ENCODE measurements around the gene BET1L.
A peak's percentile ranks its signal among the peaks of the same experiment; 100 is the strongest.
"Not testable (repeated sequence)": the region's sequence is repeated elsewhere in the genome, so short reads cannot be mapped to it uniquely, and the experiment has no call there.

Gene BET1L
- total RNA-seq, result 61.0 reads per million, percentile 72 among the genes with 10 or more reads in this experiment

GRCh38 chr11:207208-207862, at the start of gene BET1L, which contains the start of gene RIC8A:
Gene BET1L, minus strand, starts transcription at chr11:207399. Its CDS starts 78 bp downstream, at chr11:207321.
Gene RIC8A, plus strand, starts transcription at chr11:207708. Its CDS starts 1,147 bp downstream, at chr11:208855.
- DNase-seq, result peak; percentile 95

- no peak for DNase-seq
Observed at GRCh38 chr11:255816-256215, 48.6 kb upstream of the BET1L start.

GRCh38 chr11:255176-255575, 48.0 kb upstream of the BET1L start:
- no peak for DNase-seq

- DNase-seq, result no peak
Observed at GRCh38 chr11:253886-254270, 46.7 kb upstream of the BET1L start.

- DNase-seq, result no peak
Observed at GRCh38 chr11:253160-253885, 46.1 kb upstream of the BET1L start.

- no peak for DNase-seq
Observed at GRCh38 chr11:252666-253065, 45.5 kb upstream of the BET1L start.

GRCh38 chr11:251550-251949, 44.4 kb upstream of the BET1L start:
- DNase-seq, result no peak

- DNase-seq, result peak; percentile 78
Observed at GRCh38 chr11:250740-251299, 43.6 kb upstream of the BET1L start.

- no peak for DNase-seq
Observed at GRCh38 chr11:250274-250673, 43.1 kb upstream of the BET1L start.

- no peak for DNase-seq
Observed at GRCh38 chr11:249062-249461, 41.9 kb upstream of the BET1L start.

- no peak for DNase-seq
Observed at GRCh38 chr11:244376-244775, 37.2 kb upstream of the BET1L start.

GRCh38 chr11:241634-242033, 34.4 kb upstream of the BET1L start:
- no peak for DNase-seq

GRCh38 chr11:240315-240714, 33.1 kb upstream of the BET1L start:
- DNase-seq, result no peak

- DNase-seq, result not testable (repeated sequence)
Observed at GRCh38 chr11:238346-238745, 31.1 kb upstream of the BET1L start.

- DNase-seq, result peak; percentile 82
Observed at GRCh38 chr11:236774-237767, 29.9 kb upstream of the BET1L start, which contains the start of gene PSMD13. Gene PSMD13, plus strand, starts transcription at chr11:236976. Its CDS starts 74 bp downstream, at chr11:237050.

- DNase-seq, result peak; percentile 83
Observed at GRCh38 chr11:235997-236773, 29.0 kb upstream of the BET1L start, which contains the start of gene SIRT3. Gene SIRT3, minus strand, starts transcription at chr11:236342. Its CDS starts 14 bp downstream, at chr11:236328.

- no peak for DNase-seq
Observed at GRCh38 chr11:235609-235996, 28.4 kb upstream of the BET1L start.

- no peak for DNase-seq
Observed at GRCh38 chr11:235180-235579, 28.0 kb upstream of the BET1L start.

GRCh38 chr11:232783-233565, 25.8 kb upstream of the BET1L start:
- no peak for DNase-seq

- DNase-seq, result no peak
Observed at GRCh38 chr11:230431-230830, 23.2 kb upstream of the BET1L start.
